Activated CD8-positive, alpha-beta memory T cell treated with anti-CD3 and anti-CD28 coated beads, Interleukin-2, amount 50 U/mL, for 1 hour (primary cell): Measurements from ENCODE around the gene ZNF423.

Source experiments
- DNase-seq: peaks from one replicate; pipeline ENCODE4 v3.0.0-alpha.2; 2020; ENCODE audit errors: extremely low read depth

Gene ZNF423

GRCh38 chr16:49726155-49726554 is 129.8 kb downstream of the ZNF423 start:
- no peak for DNase-seq

- no peak for DNase-seq
These were observed 130.3 kb downstream of the ZNF423 start for GRCh38 chr16:49725651-49726050.

DNA sequence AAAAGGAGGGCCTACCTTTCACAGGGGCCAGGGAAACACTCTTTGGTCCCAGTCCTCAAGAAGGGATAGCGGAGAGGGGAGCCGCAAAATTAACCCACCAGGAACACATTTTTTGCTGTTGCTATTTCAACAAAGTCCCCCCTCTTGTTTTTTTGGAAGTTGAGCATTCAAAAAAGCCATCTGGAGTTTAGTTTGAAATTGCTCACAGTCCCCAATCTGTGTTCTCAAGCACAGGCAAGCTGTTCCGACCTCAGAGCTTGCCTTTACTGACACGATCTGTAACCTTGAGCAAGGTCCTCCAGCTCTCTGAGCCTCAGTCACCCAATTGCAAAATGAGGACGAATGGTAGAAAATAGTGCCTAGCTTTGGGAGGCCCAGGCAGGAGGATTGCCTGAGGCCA is 131.1 kb downstream of the ZNF423 start:
- DNase-seq = no peak

DNA sequence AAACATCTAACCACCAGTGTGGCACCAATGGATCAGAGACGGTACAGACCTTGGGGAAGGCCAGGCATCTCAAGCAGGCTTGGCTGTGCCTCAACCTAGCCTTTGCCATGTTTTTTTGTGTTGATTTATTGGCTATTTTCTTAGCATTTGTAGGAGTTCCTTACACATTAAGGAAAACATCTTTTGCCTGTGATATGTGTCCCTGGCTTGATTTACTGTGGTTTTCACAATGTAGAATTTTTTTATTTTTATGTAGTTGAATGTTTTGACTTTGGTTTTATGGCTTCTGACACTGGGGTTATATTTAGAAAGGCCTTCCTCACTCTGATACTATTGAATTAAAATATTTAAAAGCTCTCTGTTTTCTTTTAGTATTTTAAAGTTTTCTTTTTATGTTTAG is 132.6 kb downstream of the ZNF423 start:
- DNase-seq = no peak

GRCh38 chr16:49720225-49720624 is 135.7 kb downstream of the ZNF423 start:
- DNase-seq = no peak

DNA sequence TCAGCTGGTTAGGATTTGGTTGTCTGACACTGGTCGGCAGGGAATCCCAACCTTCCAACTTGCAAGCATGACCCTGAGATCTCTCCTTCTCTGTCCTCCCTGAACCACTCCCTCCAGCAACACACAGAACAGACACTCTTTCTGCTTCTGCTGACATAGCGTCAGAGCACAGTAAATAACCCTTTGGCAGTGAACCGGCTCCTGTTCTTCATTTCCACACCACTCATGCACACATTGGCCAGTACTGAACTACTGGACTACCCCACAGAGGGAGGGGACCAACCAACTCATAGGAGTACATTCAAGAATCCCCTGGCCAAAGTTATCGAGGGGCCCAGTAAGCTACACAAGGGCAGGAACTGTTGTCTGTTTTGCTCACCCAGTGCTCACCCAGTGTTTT is 138.2 kb downstream of the ZNF423 start:
- DNase-seq = no peak

DNA sequence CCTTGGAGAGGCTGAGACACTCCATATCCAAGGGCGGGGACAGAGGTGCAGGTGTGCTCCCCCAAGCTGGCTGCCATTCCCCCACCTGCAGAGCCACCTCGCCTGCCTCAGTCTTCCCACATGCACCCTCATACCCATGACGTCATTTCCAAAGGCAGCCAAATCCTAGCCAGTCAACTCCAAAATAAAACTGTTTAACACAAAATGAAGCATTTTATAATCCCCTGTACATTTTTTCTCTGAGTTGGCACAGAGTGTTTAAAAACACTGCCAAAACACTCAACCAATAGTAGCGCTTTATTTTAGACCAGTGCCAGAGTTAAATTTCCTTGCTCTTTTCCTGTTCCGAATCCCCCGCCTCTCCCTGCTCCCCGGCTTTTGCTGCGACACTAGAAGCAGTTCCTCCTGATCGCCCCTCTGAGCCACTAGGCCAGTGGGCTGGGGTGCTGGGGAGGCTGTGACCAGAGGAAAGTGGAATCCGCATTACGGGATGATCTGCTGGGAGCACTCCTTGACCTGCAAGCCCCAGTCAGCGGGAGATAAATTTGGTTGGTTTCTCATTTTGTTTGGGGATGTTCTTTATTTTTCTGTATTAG is 139.5 kb downstream of the ZNF423 start:
- DNase-seq = no peak

- no peak for DNase-seq
These were observed 142.1 kb downstream of the ZNF423 start for GRCh38 chr16:49713770-49714169.

GRCh38 chr16:49712542-49712941 is 143.4 kb downstream of the ZNF423 start:
- DNase-seq = no peak

DNA sequence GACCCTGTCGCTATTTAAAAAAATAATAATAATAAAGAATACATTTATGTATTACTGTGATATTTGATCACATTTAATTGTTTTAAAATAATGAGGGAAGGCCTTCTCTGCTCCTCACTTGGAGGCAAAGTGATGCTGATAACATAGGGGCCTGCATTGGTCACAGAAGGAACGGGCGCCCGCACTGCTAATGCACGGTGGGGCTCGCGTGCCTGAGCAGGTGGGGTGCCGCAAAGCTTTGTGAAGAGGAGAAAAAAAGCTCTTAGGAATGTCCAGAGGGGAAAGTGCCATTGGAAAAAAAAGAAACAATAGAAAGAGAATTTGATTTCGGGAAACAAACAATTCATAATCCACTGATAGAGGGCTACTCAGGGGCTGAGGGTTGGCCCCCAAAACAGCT is 143.8 kb downstream of the ZNF423 start:
- DNase-seq = no peak

GRCh38 chr16:49709057-49709456 is 146.9 kb downstream of the ZNF423 start:
- no peak for DNase-seq

DNA sequence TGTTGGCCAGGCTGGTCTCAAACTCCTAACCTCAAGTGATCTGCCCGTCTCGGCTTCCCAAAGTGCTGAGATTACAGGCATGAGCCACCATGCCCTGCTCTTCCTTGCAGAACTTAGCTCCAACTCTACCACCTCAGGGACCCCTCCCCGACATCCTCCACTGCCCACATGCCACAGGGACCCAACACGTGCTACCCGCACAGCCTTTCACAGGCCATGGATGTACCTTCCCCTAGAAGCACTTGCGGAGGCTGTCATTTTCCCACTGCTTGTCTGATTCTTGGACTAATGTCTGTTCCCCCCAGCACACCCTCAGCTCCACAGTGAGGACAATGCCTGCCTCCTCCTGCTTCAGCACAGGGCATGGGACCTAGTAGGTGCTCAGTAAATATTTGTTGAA is 147.4 kb downstream of the ZNF423 start:
- no peak for DNase-seq

DNA sequence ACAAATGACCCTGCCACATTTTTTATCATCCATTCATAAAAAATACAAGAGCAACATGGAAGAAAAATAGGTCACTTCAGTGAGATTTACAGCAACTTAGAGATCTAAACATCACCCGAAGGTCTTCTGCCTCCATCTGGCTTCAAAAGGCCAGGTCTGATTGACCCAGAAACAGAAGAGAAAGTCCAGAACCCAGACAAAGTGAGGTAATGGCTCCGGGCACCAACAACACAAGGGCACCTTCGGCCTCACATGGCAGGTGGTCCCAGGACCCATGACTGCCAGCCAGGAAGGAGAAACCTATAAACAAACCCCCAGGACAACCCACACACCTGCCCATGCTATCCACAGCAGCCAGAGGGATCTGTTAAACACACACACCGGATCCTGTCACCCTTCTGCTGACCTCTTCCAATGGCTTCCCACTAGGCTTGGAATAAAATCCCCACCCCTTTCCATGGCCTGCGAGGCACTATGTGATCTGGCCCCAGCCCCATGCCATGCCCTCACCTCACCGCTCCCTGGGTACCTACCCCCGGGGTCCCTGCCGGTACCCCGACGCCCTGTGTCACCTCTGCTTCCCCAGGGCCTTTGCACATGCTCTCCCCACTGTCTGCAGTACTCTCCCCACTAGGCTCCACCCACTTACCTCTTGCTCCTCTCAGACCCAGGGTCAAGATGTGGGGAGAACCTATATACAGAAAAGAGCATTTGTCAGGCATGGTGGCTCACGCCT is 149.1 kb downstream of the ZNF423 start:
- DNase-seq = no peak

GRCh38 chr16:49704586-49705155 is 151.2 kb downstream of the ZNF423 start:
- DNase-seq = no peak

GRCh38 chr16:49703483-49703882 is 152.4 kb downstream of the ZNF423 start:
- no peak for DNase-seq

DNA sequence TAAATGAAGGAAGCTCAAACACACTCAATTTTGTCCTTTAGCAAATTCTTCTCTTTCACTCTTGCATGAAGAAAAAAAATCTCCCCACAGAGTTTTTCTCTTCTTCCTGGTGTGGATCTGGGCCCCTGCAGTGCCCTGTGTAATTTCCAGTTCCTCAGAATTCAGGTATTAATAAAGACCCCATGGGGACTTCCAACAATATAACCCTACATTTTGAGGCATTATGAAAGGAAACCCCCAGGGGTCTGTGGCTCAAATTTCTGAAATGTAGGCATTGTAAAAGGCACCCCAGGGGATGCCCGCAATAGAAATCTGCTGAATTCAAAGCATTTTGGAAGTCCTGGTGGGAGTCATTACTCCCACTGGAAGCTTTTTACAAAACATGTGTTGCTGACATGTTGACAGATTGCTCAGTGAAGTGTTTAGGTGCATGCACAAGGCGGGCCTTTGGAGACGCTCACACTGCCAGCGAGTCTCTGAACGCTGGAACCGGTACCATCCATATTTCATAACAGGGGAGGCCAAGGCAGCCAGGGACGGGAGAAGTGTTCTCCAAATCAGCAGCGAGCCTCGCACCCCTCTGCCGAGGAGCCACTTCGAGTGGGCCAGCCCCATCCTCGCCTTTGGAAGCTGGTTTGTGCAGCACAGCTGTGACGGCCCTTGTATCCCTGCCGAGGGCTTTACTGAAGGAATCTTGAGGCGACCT is 154.0 kb downstream of the ZNF423 start:
- DNase-seq = no peak

DNA sequence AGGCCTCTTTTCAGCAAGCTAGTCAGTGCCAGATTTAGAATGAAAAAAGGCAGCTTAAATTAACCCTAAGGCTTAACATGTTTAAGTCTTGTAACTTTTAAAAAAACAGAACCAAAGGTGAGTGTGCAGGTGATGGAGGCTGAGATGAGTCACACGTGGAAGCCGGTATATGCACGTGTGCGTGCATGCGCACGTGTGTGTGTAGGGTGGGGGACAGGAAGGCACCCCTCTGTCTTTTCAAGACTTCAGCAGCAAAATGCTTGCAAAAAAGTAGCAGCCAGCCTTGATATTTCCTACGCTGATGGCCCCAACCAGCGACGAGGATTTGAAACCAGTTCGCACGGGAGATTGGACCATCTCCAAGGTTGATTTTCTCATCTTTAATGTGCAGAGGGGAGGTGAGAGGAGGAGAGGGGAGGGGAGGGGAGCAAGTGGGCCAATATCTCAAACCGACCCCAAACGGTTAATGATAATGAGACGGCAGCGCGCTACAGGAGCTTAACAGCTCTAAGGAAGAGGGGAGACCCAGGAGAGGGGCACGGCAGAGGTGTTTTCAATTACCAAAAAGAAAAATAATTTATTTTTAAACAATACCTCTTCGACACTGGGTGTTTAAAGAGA is 154.7 kb downstream of the ZNF423 start:
- no peak for DNase-seq

GRCh38 chr16:49700251-49701064 is 155.5 kb downstream of the ZNF423 start:
- DNase-seq = no peak

- no peak for DNase-seq
These were observed 156.1 kb downstream of the ZNF423 start for GRCh38 chr16:49699841-49700175.

DNA sequence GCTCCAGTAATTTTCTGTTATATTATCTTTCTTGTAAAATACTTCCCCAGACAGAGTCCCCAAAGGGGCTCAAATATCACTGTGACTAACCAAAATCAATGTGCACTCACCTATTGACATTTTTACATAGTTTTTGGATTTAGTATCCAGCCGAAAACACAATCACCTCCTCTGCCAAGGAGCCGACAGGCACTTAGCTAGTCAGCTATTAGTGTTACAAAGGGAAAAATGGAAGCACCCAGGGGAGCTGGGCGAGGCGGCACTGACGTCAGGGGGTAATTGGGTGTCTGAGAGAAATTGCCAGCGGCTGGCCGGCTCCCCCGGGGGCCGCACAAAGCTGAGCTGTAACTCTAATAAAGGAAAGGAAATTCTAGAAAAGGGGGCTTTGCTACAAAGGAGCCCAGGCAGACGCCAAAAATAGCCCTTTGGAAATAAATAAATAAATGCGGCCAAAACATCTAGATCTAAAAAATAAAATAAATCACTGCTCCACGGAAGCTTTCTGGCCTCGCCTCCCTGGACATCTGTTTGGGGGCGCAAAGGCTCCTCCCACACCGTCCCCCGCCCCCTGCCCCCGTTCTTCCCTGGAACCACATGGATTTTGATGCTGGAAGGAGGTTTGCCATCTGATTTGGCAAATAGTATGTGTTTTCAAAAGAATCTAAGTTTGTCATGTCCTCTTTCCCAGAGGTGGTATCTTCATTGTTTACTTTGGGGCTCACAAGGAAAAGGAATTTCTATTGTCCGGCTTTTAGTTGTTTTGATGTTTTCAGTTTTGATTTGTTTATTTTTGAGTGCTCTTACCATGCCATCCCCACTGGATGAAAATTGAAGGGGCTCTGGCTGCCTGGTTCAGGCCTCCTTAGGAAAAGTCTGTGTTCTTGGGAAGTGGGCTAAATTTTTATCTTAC is 156.7 kb downstream of the ZNF423 start:
- no peak for DNase-seq

DNA sequence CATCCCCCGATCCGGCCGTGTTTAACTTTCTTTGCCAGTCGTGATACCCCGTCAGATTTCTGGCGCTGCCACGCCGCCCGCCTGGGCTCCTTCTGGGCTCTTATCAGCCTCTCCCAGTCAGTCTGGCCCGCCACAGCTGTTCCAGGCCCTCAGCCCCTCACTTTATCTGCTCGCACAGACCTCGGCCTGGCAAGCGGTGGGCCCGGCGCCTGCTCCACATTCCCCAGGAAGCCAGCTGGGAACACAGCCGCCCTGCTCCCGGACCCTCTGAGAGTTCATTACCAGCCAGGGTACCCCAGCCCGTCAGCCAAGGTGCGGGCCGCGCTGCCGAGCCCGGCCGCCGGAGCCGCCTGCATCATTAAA is 157.5 kb downstream of the ZNF423 start:
- no peak for DNase-seq
